Measurements from ENCODE around the gene ZNF385C.
"Not testable (repeated sequence)": the region's sequence is repeated elsewhere in the genome, so short reads cannot be mapped to it uniquely, and the experiment has no call there.

Gene ZNF385C

DNA sequence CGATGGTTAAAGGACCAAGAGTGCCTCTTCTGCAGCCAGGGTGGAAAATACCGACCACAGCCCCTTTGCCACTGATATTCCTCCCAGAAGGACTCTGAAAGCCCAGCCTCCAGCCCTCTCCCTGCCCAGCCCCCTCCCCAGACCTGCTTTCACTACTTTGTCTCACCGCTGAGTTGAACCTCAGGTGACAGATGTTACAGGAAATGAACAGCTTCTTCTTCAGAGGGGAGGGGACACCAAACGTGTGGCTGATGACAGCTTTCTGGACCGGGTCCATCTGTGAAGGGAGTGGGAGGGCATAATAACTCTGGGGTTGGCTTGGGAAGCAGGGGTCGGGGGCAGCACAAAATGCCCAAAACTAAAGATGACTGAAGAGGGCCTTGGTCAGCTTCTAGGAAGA, 64.2 kb downstream of the ZNF385C start:
- FAIRE-seq (peak; percentile 80), DNase-seq (ENCODE audit: insufficient read length, low spot score) (no peak)
- TF ChIP-seq POLR2AphosphoS5 (IDR thresholded peaks at IDR 0.05; ENCODE audit: low read depth, low read length) (no peak), PAX5 (IDR thresholded peaks at IDR 0.05; ENCODE audit: insufficient read depth, low read length, severe bottlenecking) (no peak), TAF1 (IDR thresholded peaks at IDR 0.05; ENCODE audit: low read depth, low read length) (no peak), SPI1 (IDR thresholded peaks at IDR 0.05; ENCODE audit: low read depth, low read length) (no peak), POLR2A (IDR thresholded peaks at IDR 0.05; ENCODE audit: low read depth, low read length) (no peak), POU2F2 (IDR thresholded peaks at IDR 0.05; ENCODE audit: low read depth, low read length) (no peak)

DNA sequence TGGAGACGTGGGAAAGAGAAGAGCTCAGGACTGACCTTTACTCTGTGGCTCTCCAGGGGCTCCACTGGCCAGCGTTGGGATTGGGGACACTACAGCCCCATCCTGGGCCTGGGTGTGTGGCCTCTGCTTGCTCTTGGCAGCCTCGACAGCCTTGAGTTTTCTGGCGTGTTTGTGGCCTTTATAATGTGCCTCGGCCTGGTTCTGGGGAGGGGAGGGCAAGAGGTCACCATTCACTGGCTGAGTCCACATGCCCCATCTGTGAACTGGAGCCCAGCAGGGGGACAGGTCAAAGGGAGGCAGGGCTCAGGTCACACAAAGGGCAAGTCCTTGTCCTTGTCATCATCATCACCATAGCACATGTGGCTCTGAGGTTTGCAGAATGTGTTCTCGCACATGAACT, 66.7 kb downstream of the ZNF385C start:
- FAIRE-seq = no peak
- DNase-seq (ENCODE audit: insufficient read length, low spot score) = no peak
- TF ChIP-seq POU2F2 (IDR thresholded peaks at IDR 0.05; ENCODE audit: low read depth, low read length) = no peak
- TF ChIP-seq POLR2AphosphoS5 (IDR thresholded peaks at IDR 0.05; ENCODE audit: low read depth, low read length) = no peak
- TF ChIP-seq PAX5 (IDR thresholded peaks at IDR 0.05; ENCODE audit: insufficient read depth, low read length, severe bottlenecking) = no peak
- TF ChIP-seq TAF1 (IDR thresholded peaks at IDR 0.05; ENCODE audit: low read depth, low read length) = no peak
- TF ChIP-seq POLR2A (IDR thresholded peaks at IDR 0.05; ENCODE audit: low read depth, low read length) = no peak
- no peak for TF ChIP-seq SPI1 (IDR thresholded peaks at IDR 0.05; ENCODE audit: low read depth, low read length)

DNA sequence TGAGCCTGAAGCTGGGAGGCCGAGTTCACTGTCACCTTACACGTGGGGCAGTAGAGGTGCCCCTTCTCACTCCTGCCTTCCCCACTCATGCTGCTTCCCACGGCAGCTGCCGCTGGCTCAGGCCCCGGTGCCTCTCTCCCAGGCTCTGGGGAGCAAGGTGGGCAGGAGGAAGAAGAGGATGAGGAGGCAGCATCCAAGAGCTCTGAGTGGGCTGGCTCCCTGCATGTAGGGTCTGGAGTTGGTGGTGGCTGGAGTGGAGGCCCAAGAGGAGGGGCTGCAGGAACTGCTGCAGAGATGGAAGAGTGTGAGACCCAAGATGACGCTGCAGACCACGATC, 69.5 kb downstream of the ZNF385C start:
- no peak for TF ChIP-seq PAX5 (IDR thresholded peaks at IDR 0.05; ENCODE audit: insufficient read depth, low read length, severe bottlenecking)
- TF ChIP-seq POLR2AphosphoS5 (IDR thresholded peaks at IDR 0.05; ENCODE audit: low read depth, low read length) = no peak
- no peak for TF ChIP-seq SPI1 (IDR thresholded peaks at IDR 0.05; ENCODE audit: low read depth, low read length)
- no peak for TF ChIP-seq POLR2A (IDR thresholded peaks at IDR 0.05; ENCODE audit: low read depth, low read length)
- no peak for TF ChIP-seq TAF1 (IDR thresholded peaks at IDR 0.05; ENCODE audit: low read depth, low read length)
- no peak for TF ChIP-seq POU2F2 (IDR thresholded peaks at IDR 0.05; ENCODE audit: low read depth, low read length)
- DNase-seq (ENCODE audit: insufficient read length, low spot score) (no peak), FAIRE-seq (no peak)

DNA sequence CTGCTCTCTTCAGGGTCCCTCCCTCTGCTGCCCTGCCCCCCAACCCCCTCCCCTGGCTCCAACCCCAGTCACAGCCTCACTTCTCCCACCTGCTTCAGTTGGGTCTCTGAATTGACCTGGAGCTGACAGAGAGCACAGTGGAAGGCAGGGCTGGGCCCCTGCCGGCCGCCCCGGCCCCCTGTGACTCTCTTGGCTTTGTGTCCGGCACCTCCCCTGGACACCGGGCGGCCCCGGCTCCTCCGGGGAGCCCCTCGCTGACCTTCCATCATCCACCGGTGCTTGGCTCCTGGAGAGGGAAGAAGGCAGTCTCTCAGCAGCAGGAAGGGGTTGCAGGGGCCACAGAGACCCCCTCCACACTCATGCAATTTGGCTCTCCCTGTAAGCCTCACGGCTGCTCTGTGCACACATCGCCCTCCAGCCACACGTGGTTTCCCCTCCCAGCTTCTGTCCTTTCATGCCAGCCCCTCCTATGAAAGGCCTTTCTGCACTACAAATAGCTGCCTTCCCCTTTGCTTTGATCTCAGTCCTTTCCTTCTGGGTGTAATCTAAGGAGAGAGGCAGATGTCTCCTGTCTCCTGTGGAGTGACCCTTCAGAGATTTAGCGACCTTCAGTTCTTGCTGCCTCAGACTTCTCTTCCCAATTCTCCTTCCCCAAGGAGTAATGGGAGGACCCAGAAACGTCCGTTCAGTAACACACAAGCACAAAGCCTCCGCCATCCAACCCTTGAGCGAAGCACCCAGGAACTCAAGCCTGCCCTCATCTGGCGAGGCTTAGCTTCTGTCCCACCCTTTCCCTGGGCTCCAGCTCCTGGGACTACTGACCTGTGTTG, 70.1 kb downstream of the ZNF385C start:
- no peak for FAIRE-seq
- DNase-seq (ENCODE audit: insufficient read length, low spot score) = no peak
- no peak for TF ChIP-seq SPI1 (IDR thresholded peaks at IDR 0.05; ENCODE audit: low read depth, low read length)

DNA sequence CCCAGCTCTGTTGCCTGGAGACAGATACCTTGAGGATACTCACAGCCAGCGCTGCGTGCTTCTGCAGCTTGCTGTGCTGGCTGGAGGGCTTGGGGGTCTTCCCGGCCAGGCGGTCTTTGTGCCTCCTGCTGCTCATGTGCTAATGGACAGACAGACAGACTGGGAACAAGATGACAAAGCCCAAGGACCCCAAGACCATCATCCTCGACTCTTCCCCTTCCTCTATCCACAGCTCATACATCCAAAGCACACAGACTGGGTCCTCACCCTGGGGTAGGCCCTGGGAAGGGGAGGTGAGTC, 70.7 kb downstream of the ZNF385C start:
- TF ChIP-seq PAX5 (IDR thresholded peaks at IDR 0.05; ENCODE audit: insufficient read depth, low read length, severe bottlenecking) (no peak), POLR2AphosphoS5 (IDR thresholded peaks at IDR 0.05; ENCODE audit: low read depth, low read length) (no peak), TAF1 (IDR thresholded peaks at IDR 0.05; ENCODE audit: low read depth, low read length) (no peak), POU2F2 (IDR thresholded peaks at IDR 0.05; ENCODE audit: low read depth, low read length) (no peak), SPI1 (IDR thresholded peaks at IDR 0.05; ENCODE audit: low read depth, low read length) (no peak), POLR2A (IDR thresholded peaks at IDR 0.05; ENCODE audit: low read depth, low read length) (no peak)
- FAIRE-seq = no peak

GRCh38 chr17:42026857-42027589, 71.2 kb downstream of the ZNF385C start:
- DNase-seq (ENCODE audit: insufficient read length, low spot score) (no peak), FAIRE-seq (no peak)
- TF ChIP-seq POLR2AphosphoS5 (IDR thresholded peaks at IDR 0.05; ENCODE audit: low read depth, low read length) (no peak), POLR2A (IDR thresholded peaks at IDR 0.05; ENCODE audit: low read depth, low read length) (no peak), SPI1 (IDR thresholded peaks at IDR 0.05; ENCODE audit: low read depth, low read length) (no peak), POU2F2 (IDR thresholded peaks at IDR 0.05; ENCODE audit: low read depth, low read length) (no peak), PAX5 (IDR thresholded peaks at IDR 0.05; ENCODE audit: insufficient read depth, low read length, severe bottlenecking) (no peak), TAF1 (IDR thresholded peaks at IDR 0.05; ENCODE audit: low read depth, low read length) (no peak)

More for the DNA sequence above, 70.7 kb downstream of the ZNF385C start:
- DNase-seq (ENCODE audit: insufficient read length, low spot score) = no peak

- DNase-seq (ENCODE audit: insufficient read length, low spot score) = no peak
- TF ChIP-seq TAF1 (IDR thresholded peaks at IDR 0.05; ENCODE audit: low read depth, low read length) (no peak), POLR2A (IDR thresholded peaks at IDR 0.05; ENCODE audit: low read depth, low read length) (no peak), POU2F2 (IDR thresholded peaks at IDR 0.05; ENCODE audit: low read depth, low read length) (no peak), POLR2AphosphoS5 (IDR thresholded peaks at IDR 0.05; ENCODE audit: low read depth, low read length) (no peak), SPI1 (IDR thresholded peaks at IDR 0.05; ENCODE audit: low read depth, low read length) (no peak)
- FAIRE-seq = no peak
Observed at GRCh38 chr17:42025936-42026335, 72.3 kb downstream of the ZNF385C start.

DNA sequence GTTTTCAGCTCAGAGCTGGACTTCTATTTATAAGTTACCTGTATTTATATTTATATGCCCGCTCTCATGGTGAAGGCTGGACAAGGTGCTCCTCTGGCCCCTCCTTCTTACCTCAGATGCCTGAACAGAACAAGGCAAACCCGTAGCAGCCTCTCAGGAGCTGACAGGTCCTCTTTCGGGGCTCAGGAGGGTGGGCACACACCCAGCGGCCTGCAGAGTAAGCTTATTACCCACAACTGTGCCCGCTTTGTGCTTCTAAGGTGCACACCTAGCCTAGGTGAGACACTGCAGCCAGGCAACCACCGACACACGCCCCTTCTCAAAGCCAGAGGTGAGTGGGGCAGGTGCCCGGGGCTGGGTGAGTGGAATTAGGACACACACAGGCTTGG, 73.1 kb downstream of the ZNF385C start:
- DNase-seq (ENCODE audit: insufficient read length, low spot score) (no peak), FAIRE-seq (no peak)
- no peak for TF ChIP-seq TAF1 (IDR thresholded peaks at IDR 0.05; ENCODE audit: low read depth, low read length)
- no peak for TF ChIP-seq POU2F2 (IDR thresholded peaks at IDR 0.05; ENCODE audit: low read depth, low read length)
- TF ChIP-seq POLR2AphosphoS5 (IDR thresholded peaks at IDR 0.05; ENCODE audit: low read depth, low read length) = no peak
- TF ChIP-seq POLR2A (IDR thresholded peaks at IDR 0.05; ENCODE audit: low read depth, low read length) = no peak
- TF ChIP-seq PAX5 (IDR thresholded peaks at IDR 0.05; ENCODE audit: insufficient read depth, low read length, severe bottlenecking) = no peak

DNA sequence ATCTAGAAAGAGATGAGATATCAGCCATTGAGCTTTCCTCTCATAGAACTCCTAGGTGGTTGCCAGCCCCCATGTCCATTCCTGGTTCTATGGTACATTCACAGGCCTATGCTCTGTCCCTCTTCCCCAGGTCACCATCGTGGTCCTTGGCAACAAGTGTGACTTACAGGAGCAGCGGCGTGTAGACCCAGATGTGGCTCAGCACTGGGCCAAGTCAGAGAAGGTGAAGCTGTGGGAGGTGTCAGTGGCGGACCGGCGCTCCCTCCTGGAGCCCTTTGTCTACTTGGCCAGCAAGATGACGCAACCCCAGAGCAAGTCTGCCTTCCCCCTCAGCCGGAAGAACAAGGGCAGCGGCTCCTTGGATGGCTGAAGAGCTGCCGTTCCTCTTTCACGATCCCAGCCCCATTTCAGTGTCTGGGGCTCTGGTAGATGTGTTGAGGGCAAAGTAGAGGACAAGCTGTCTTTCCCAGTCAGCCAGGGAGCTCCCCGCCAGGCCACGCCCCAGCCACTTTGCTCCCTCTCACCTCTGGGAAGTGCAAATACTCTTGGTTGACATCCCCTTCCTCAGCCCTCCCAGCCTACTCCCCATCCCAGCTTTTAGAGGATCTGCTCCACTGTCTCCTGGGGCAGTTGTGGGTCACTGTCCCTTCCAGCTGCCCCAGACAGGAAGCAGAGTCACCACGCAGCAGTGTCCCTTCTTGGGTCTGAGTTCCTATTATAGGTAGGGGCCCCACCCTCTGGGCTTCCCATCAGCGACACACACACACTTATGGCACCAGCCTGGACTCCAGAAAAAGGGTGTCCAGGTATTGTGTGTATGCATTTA, 74.5 kb downstream of the ZNF385C start:
- no peak for TF ChIP-seq SPI1 (IDR thresholded peaks at IDR 0.05; ENCODE audit: low read depth, low read length)
- TF ChIP-seq TAF1 (IDR thresholded peaks at IDR 0.05; ENCODE audit: low read depth, low read length) = no peak
- no peak for TF ChIP-seq POLR2AphosphoS5 (IDR thresholded peaks at IDR 0.05; ENCODE audit: low read depth, low read length)
- no peak for TF ChIP-seq POU2F2 (IDR thresholded peaks at IDR 0.05; ENCODE audit: low read depth, low read length)
- no peak for TF ChIP-seq PAX5 (IDR thresholded peaks at IDR 0.05; ENCODE audit: insufficient read depth, low read length, severe bottlenecking)
- no peak for TF ChIP-seq POLR2A (IDR thresholded peaks at IDR 0.05; ENCODE audit: low read depth, low read length)
- DNase-seq (ENCODE audit: insufficient read length, low spot score) = no peak
- no peak for FAIRE-seq

DNA sequence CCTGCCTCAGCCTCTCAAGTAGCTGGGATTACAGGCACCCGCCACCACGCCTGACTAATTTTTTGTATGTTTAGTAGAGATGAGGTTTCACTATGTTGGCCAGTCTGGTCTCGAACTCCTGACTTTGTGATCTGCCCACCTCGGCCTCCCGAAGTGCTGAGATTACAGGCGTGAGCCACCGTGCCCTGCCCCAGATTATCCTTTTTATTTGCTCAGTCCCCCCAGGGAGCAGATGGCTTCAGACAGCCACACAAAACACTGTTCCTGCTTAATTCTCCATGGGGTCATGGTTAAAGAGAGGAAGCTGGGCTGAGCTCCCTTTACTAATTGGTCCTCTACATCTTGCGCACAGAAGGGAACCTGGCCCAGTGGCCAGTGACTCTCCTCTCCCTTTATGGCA, 77.4 kb downstream of the ZNF385C start:
- FAIRE-seq; DNase-seq (ENCODE audit: insufficient read length, low spot score): not testable (repeated sequence)

Data from GM12891 (cell line).